ENCODE results near the gene PTPN18. TPM values are rescaled to one million over a fixed set of nuclear protein-coding genes. Genes with fewer than 3 reads are reported as not detected.
A peak's percentile ranks its signal among the peaks of the same experiment; 100 is the strongest.

Gene PTPN18
- total and polyA plus RNA-seq, 2 experiments from 2014 or later: 27.6 to 36.3 TPM

DNA sequence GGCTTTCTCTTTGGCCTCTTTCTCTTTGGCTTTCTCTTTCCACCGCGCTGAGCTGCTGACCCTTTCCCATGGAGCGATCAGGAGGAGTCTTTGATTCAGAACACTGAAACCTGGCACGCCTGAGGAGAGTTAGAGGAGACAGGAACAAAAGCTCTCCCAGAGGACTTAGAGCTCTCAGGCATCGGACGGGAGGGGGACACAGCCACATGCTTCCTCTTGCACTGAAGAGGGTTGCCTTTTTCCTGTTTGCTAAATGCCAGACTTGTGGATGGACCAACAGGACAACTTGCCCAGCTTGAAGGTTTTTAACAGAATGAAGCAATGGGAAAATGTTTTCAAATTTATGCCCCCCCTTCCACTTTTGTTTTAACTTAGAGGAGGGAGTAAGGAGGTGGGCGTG lies 3.6 kb upstream of the PTPN18 start:
- H3K36me3 ChIP-seq: peaks cover 6% of the 10 kb centered on the region
- no peaks in the 10 kb centered on the region for H3K27me3 ChIP-seq
- TF ChIP-seq, protein P1, sequence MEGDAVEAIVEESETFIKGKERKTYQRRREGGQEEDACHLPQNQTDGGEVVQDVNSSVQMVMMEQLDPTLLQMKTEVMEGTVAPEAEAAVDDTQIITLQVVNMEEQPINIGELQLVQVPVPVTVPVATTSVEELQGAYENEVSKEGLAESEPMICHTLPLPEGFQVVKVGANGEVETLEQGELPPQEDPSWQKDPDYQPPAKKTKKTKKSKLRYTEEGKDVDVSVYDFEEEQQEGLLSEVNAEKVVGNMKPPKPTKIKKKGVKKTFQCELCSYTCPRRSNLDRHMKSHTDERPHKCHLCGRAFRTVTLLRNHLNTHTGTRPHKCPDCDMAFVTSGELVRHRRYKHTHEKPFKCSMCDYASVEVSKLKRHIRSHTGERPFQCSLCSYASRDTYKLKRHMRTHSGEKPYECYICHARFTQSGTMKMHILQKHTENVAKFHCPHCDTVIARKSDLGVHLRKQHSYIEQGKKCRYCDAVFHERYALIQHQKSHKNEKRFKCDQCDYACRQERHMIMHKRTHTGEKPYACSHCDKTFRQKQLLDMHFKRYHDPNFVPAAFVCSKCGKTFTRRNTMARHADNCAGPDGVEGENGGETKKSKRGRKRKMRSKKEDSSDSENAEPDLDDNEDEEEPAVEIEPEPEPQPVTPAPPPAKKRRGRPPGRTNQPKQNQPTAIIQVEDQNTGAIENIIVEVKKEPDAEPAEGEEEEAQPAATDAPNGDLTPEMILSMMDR (IDR thresholded peaks at IDR 0.05; ENCODE audit: low read depth, low read length): no peak
- no peaks in the 10 kb centered on the region for H3K4me1 ChIP-seq (ENCODE audit: low read depth)
- H3K9me3 ChIP-seq (ENCODE audit: low read depth): no peaks in the 10 kb centered on the region
- no peak for DNase-seq (ENCODE audit: low read depth in 1 of 2, low spot score in 1 of 2)
- no peak overlapping the region for H3K4me3 ChIP-seq
- no peak overlapping the region for H3K27ac ChIP-seq

DNA sequence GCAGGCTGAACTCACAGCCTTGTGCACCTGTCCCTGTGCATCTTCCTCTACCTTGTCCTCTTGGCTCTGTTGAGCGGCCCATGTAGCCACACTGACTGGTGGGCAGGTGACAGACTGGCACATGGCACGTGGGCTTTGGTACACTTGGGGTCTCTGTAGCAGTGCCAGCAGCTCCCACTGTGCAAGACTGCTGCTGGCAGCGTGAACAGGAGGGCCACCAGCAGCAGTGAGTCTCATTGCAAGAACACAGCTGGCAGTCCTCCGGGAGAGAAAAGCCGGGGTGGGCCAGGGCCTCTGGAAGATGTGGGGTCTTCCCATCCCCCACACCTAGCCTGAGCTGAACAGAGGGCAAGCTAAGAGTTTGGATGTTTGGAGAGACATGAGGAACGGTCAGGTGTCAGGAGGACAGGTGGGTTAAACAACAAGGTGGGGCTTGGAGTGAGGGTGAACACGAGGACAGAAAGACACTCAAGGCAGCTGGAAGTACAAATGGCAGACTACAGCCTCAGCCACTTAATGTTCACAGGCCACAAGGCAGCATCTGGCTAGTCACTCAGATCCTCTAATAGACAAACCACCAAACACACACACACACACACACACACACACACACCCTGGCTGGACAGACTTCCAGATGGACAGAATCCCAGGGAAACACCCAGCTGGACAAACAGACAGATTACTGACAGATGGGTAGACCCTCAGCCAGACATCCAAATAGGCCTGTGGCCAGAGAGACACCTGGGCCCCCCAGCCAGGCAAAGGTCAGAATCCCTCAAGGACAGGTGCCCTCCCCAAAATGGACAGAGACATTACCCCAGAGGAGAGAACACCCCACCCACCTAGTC lies 2.3 kb upstream of the PTPN18 start:
- Histone ChIP-seq H3K9me3 (ENCODE audit: low read depth) (no peaks in the 10 kb centered on the region), H3K4me1 (ENCODE audit: low read depth) (no peaks in the 10 kb centered on the region), H3K27me3 (no peaks in the 10 kb centered on the region), H3K27ac (no peak overlapping the region), H3K4me3 (no peak overlapping the region), H3K36me3 (no peaks in the 10 kb centered on the region)
- DNase-seq (ENCODE audit: low read depth in 1 of 2, low spot score in 1 of 2): no peak
- TF ChIP-seq, protein P1 (IDR thresholded peaks at IDR 0.05; ENCODE audit: low read depth, low read length): no peak

DNA sequence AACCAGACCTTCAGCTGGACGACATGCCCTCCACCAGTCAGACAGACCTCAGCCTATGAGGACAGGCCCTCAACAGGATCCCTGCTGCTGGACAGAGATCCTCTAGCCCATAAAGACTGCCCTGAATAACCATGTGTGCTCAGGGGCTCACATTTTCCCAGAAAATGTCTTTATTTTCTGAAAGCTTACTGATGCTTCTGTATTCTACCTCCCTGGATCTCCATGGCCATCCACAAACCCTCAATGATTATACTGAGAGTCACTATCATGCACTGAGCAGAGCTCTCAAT lies 1.8 kb upstream of the PTPN18 start:
- no peaks in the 10 kb centered on the region for H3K27me3 ChIP-seq
- DNase-seq (ENCODE audit: low read depth in 1 of 2, low spot score in 1 of 2): peak in 1 of 2 donors; percentile 28
- H3K36me3 ChIP-seq: no peaks in the 10 kb centered on the region
- no peaks in the 10 kb centered on the region for H3K4me1 ChIP-seq (ENCODE audit: low read depth)
- H3K9me3 ChIP-seq (ENCODE audit: low read depth): no peaks in the 10 kb centered on the region
- H3K27ac ChIP-seq: no peak overlapping the region
- H3K4me3 ChIP-seq: no peak overlapping the region
- TF ChIP-seq, protein P1 (IDR thresholded peaks at IDR 0.05; ENCODE audit: low read depth, low read length): no peak

DNA sequence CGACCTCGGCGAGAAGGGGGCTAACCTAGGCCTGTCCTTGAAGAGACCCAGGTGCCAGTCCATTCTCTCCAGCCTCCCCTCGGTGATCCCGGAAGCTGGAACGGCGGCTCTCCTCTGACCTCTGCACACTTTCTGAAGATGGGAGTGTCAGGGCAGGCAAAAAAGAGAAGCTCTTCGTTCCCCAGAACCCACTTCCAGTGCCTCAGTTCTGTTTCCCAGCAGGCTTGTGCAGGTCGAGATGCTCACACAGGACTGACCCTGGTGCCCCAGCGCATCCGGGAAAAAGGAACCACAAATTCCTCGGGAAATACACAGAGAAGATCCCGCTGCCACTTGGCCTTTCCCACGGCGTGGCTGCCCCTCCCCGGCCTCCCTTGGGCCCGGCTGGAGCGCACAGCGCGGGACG lies 681 bp upstream of the PTPN18 start:
- Histone ChIP-seq H3K9me3 (ENCODE audit: low read depth) (no peaks in the 10 kb centered on the region), H3K36me3 (no peaks in the 10 kb centered on the region), H3K4me1 (ENCODE audit: low read depth) (no peaks in the 10 kb centered on the region), H3K4me3 (peak overlapping the region; percentile 67), H3K27ac (no peak overlapping the region), H3K27me3 (no peaks in the 10 kb centered on the region)
- DNase-seq (ENCODE audit: low read depth in 1 of 2, low spot score in 1 of 2): no peak
- TF ChIP-seq, protein P1 (IDR thresholded peaks at IDR 0.05; ENCODE audit: low read depth, low read length): no peak

DNA sequence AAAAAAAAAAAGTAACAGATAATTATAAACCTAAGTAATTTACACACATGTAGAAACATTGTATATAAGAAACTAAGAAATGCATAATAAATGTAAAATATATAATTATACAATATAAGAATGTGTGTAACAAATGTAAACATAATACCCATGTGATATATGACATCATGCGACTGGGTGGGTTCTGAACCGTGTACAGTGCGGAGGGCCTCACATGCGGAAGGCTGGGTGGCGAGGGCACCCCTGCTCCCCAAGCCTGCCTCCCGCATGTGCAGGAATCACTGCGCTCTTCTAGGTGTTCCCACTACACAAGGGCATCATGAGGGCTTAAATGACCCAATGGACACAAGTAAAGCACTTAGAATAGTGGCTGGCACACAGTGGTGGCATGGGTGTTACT lies 2.0 kb downstream of the PTPN18 start:
- DNase-seq (ENCODE audit: low read depth in 1 of 2, low spot score in 1 of 2): no peak
- Histone ChIP-seq H3K9me3 (ENCODE audit: low read depth) (no peaks in the 10 kb centered on the region), H3K36me3 (no peaks in the 10 kb centered on the region), H3K4me1 (ENCODE audit: low read depth) (no peaks in the 10 kb centered on the region), H3K27me3 (no peaks in the 10 kb centered on the region), H3K27ac (no peak overlapping the region), H3K4me3 (no peak overlapping the region)
- TF ChIP-seq, protein P1 (IDR thresholded peaks at IDR 0.05; ENCODE audit: low read depth, low read length): no peak
